NCI-H1092 treated with DMSO at 0.1 percent for 48 hours (cell line): ENCODE measurements around the gene SPTSSB.

Experiments
- DNase-seq: peaks from one replicate; lab custom pipeline; 2025; lab: John Stamatoyannopoulos, UW

SPTSSB gene

DNA sequence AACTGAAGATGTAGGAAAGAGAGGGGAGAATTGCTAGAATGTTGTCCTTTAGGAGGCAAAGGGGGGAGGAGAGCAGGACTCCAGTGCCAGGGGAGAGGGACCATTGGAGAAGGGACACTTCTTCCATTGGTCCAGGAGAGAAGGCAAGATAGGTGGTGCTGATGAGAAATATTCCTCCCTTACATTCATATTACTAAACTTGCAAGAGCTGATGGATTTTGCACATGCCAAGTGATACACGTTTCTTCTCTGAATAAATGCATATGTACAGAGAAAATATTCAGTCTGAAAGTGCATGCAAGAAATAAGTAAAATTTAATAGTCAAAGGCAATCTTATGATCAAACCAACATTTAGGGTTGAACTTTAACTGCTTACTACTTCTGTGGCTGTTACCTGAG, 21.5 kb upstream of the SPTSSB start:
- DNase-seq = no peak

DNA sequence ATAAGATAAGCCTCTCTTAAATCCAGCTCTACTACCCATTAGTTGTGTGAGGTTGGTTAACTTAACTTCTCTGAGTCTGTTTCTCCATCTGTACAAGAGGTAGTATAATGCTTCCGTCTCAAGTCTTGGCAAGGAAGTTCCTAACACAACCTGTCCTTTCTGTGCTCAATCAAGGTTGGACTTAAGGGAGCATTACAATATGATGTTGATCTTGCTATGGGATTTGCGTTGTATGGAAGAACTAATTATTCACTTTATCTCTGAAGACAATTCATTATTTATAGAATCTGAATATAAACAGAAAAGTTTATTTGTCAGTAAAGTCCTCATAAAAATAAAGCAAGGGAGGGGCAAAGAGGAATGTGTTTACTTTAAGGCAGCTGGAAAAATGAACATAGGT, 18.9 kb upstream of the SPTSSB start:
- no peak for DNase-seq

DNA sequence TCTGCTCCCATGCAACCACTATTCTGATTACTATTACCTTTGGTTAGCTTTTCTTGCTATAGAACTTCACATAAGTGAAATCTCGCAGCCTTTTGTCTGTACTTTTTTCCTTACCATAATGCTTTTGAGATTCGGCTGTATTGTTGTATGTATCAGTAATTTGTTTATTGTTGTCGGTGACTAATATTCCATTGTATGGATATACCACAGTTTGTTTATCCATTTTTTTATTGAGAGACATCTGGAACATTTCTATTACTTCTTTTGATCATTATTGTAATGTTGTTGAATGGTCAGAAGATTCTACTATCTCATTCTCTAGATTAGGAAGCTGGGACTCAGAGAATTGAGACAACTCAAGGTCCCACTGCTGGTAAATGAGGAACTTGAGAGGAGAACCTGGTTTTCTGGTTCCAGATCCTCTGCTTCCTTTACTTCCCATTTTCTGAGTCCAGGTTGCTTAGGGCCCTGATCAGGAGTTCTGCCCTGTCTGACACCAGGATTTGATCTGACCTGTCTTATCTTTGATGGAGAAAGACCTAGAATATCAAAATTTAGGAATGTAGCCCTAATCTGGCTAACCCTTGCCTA, 18.2 kb upstream of the SPTSSB start:
- no peak for DNase-seq

DNA sequence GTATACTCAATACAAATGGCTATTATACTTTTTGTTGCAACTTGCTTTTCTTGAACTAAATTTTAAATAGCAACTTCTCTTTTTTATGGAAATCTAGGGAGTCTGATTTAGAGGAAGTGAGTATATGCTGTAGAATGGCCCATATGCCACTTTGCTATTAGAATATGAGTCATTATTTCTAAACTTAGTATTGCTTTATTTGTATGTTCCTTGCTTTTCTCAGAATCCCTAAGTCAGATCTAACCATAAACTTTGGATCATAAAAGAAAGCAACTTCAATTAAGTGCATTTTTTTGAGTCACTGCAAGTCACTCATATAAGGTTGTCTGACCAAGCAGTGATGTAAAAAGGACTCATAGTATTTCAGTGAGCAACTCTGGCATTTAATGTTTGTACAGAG, 17.5 kb upstream of the SPTSSB start:
- DNase-seq = no peak

DNA sequence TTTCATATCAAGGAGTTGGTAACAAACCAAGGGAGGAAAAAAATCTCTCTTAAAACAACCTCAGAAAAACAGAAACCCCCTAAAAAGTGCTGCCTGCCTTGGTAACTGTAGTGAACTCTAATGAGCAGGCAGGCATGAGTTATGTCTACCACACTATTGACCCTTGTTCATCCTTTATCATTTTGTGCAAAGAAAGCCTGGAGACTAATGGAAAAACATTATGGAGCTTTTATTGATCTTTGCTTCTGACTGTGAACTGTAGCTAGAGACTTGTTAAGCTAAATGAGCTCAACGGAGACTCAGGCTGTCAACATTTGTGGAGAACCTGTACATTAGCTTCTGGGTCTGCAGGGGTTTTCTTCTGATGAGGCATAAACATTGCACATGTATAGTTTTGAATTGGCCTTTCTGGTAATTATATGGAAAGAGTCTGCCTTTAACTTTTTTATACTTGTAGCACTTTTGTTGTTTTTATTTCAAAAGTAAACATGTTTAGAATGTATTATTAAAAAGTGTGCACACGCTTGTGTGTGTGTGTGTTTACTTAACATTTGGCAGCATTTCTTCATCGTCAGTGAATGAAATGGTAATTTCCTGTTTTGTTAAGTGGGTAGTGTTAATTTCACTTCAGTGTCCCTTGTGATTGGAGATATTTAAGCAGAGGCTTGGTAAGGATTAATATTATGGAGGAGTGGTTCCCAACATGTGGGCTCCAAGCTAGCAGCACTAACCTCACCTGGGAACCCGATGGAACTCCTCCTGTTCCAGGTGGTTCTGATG, 15.9 kb upstream of the SPTSSB start:
- no peak for DNase-seq

DNA sequence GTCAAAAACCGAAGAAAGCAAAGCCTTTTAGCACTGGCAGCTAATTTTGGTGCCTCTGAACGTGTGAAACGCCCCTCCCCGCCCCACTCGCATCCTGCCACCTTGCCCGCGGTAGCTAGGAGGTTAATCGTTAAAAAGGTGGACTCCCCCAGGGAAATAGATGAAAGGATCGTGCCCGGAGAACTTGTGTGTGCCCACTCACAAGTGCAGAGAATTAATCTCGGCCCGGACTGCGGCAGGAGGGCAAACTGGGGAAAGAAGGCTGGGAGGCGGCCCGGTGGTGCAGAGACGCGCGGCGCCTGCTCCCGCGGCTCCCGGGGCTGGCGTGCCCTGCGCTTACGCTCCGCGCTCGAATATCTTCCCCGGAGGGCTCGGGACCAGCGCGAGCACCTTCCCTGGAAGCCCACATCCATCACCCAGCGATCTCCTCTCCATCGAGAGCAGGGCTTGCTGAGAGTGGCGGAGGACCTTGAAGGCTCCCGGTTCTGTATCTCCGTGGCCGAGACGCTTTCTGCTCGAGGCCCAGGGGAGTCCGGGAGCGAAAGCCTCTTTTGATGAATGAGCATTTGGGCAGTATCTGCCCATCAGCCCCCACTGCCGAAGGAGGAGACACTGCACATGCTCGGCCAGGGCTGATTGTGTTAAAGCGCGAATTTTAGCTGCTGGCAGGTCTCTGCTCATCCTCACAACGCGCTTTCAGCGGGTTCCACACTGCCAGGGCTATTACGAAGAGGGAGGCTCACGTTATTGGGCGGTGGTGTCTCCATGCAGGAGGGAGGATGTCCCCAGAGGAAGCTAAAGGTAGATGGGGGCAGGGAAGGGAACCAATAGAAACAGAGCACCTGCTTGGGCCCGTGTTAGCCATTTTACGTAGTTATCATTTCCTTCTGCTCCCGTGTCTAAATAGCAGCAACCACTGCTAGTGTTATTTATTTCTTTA, 1.3 kb upstream of the SPTSSB start:
- peak; percentile 70 for DNase-seq

DNA sequence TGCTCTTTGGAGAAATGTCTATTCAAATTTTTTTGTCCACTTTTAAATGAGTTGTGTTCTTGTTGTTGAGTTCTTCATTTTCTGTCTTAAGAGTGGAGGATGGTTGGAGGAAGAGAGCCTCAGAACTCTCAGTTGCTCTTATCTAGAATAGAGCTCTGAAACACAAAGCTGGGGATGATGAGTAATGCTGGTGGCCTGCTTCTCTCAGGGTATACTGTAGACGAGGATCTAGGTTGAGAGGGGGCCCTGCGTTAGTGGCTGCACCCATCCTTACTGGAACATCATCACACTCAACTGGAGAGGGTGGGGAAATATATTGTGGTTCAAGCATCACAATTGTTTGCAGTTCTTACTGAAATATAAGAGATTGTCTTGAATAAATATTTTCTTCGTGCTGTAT, 1.8 kb downstream of the SPTSSB start:
- no peak for DNase-seq

DNA sequence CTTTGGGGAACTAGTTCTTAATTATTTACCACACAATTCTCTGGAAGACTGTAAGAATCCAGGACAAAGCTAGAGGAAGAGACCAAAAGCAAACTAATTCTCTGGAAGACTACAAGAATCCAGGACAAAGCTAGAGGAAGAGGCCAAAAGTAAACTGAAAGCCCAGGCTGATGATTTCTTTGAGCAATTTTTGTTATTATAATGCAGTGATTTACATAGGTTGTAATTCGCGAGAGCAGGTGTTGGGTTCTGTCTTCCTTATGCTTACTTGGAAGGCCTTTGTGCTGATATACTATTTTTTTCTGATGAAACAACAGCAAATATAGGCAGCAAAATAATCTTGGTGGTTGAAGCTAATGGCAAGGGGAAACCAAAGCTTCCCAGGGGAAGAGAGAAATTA, 5.2 kb downstream of the SPTSSB start:
- DNase-seq = no peak

DNA sequence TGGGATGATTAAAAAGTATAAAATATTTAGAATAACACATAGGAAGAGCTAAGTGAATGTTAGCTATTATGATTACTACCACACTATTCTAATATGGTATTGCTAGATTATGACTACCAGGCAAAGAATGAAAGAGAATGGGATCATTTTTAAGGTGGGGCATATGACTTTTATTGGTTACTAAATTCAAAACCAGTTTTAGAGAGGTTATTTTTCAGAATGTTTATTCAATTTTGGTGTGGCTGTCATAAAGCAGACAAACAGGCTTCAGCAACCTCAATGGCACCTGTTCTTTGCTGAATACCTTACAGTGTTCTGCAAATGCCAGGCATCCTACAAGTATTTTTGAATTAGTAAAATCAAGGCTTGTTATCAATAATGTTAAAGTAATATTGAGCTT, 12.8 kb downstream of the SPTSSB start:
- DNase-seq = no peak

DNA sequence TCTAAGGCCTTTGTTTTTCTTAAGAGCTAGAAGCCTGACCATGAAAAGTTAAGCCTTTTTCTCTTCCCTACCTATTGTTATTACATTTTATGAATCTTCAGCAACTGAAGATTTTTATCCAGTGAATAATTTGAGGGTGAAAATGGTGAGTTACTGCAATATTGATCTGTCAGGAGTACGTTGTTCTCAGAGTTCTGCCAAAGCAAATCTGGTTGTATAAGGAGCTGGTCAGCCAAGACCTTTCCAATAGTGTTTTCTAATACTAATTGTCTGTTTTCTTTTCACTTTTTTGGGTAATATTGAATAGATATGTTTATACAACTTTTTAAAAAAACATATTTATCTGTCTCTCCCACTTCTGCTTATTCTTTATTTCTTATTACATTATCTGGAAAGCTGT, 15.0 kb downstream of the SPTSSB start:
- DNase-seq = no peak

DNA sequence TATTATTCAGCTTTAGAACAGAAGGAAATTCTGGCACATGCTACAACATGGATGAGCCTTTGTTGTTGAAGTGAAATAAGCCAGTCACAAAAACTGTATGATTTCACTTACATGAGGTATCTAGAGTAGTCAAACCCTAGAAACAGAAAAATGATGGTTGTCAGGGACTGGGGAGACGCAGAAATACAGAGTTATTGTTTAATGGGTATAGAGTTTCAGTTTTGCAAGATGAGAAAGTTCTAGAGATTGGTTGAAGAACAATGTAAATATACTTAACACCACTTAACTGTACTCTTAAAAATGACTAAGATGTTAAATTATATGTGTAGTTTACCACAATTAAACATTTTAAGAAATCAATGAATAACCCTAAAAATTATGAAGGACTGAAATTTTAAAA, 15.8 kb downstream of the SPTSSB start:
- no peak for DNase-seq

DNA sequence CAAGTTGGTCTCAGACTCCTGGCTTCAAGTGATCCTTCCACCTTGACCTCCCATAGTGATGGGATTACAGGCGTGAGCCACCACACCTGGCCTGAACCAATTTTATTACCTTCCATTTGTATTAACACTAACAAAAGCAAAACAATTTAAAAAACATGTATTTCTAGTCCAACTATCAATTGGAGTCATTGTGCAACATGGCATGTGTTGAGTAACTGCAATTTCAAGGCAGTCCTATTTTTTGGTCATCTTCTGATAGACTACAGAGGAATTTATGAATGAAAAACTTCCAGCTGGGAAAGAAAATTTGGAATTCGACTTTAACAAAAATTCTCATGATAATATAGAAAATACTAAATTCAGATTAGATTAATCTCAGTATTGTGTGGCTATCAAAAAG, 16.8 kb downstream of the SPTSSB start:
- DNase-seq = no peak

DNA sequence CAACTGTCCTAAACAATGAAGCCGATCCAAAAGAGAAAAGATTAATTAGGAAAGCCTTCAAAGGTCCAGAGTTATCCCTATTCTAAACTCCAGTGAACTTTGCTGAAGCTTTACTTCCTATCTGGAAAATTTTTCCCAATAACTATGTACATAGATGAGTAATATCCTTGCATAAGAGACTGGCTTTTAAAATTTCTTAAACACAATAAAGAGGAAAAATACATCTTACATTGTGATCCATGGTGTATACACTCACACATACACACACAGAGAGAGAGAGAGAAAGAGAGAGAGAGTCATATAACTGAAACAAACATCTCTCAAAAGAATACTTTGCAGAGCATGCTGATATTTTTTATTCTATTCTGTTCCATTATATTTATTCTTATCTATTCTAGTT, 20.0 kb downstream of the SPTSSB start:
- no peak for DNase-seq

DNA sequence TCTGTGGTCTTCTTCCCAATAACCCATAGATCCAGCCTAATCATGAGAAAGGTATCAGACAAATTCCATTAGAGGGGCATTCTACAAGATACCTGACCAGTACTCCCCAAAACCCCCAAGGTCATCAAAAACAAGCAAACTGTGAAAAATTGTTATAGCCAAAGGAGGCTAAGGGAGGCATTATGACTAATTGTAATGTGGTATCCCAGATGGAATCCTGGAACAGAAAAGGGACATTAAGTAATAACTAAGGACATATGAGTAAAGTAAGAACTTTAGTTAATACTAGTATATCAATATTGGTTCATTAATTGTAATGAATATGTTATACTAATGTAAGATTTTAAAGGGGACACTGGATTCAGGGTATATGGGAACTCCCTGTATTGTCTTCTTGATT, 20.4 kb downstream of the SPTSSB start:
- no peak for DNase-seq

DNA sequence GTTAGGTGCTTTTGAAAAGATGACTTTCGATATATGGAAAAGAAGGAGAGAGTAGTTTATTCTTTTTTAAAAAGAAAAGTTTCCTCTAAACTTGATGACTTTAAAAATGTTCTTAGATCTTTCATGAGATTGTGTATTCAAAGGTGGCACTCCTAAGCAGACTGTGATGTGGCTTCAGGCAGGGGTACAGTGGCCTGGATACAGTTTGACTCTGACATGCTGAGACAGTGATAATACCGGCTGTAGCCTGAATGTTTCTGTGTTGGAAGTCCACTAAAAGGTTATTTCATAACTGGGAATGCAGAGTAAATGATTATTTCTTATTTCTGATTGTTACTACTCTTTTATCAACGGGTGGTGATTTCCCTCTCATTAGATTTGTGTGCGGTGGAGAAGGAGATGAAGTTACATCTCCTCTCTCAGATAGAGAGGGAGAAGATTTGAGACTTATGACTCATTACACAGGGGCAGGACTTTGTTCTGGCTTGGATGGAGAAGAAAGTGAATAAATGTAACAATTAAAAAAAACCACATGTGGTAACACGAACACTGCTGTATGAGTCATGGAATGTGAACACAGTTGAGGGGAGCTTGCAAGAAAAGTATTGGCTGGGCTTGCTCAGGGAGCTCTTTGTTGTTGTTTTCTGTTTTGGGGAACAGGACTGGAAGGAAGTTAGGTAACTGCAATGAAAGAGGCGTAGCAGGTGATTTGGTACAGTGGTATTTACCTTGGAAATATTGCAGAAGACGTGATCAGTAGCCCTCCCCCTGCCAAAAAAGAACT, 21.6 kb downstream of the SPTSSB start:
- DNase-seq = no peak

DNA sequence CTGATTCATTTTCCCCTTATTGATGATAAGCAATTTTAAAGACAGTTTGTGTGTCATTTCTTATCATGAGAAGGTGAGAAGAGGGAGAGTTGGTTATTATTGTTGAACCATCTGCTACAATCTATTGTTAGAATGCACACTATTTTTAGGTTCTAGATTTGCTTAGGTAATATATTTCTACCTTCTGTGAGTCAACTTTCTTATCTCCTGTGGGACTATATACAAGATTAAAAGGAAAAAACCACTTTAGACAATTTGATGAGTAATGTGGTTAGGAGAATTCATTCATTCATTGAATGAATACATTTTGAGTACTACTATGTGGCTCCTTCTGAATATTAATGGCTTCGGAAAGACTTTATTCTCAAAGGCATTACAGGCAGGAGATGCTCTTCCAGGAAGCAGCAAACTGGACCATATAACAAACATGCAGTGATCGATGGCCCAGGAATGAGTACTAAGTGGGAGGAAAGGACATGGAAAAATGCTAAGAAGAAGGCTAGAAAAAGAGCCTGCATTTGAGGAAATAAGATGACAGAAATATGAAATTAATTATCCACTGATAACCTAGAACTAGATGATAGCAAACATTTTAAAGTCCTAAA, 22.4 kb downstream of the SPTSSB start:
- DNase-seq = no peak

DNA sequence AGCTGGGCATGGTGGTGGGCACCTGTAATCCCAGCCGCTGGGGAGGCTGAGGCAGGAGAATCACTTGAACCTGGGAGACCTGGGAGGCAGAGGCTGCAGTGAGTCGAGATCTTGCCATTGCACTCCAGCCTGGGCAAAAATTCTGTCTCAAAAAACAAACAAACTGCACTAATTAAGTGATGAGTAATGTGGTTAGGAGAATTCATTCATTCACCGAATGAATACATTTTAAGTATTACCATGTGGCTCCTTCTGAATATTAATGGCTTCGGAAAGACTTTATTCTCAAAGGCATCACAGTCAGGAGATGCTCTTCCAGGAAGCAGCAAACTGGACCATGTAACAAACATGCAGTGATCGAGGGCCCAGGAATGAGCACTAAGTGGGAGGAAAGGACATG, 23.6 kb downstream of the SPTSSB start:
- DNase-seq = no peak

DNA sequence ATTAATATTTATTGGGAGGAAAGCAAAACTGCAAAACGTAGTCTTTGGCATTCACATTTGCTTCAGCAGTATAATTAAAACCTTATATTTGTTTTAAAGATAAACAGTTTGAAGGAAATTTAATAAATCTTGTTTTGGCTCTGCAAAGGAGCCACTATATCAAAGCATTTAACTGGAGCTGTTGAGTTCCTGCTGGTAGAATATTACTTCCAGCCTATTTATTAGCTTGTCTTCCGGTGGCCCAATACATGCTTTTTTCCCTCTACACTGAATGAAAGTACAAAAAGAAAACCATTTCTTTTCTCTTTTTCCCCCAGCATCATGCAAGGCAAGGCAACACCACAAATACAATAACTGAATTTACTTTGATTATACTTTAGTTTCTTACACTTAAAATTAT, 26.3 kb downstream of the SPTSSB start:
- no peak for DNase-seq

DNA sequence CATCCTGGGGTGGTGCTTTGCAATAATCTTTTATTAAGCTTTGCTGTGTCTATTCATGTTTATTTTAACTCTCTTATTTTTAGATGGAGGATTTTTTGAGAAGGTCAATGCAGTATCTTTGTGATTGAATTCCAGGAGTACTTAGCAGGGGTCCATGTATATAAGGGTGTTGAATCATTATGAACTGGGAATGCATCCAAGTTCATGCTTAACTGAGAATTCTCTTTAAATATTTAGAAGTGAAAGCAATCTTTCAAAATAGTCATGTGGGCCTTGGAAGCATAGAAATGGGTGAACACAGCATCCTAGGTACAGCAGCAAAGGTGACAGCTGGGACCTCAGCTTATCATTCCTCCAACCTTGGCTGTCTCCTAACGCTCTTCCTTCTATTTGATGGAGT, 27.3 kb downstream of the SPTSSB start:
- no peak for DNase-seq

DNA sequence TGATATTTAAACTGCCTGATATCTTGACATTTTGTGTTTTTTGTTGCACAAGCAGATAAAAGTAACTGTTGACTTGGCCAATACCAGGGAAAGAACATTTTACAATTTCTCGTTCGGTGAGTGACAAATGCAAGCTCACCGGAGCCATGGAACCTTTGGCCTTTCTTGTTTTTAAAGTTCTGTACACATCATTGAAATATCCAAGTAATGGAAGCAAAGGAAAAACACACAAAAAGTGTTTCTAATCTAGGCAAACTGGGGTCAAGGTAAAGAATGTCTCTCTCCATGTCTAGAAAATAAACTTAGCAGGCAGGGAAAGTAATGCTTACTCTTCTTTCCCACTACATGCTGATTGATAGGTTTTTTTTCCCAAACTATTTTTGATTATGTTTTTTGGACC, 27.8 kb downstream of the SPTSSB start:
- no peak for DNase-seq

DNA sequence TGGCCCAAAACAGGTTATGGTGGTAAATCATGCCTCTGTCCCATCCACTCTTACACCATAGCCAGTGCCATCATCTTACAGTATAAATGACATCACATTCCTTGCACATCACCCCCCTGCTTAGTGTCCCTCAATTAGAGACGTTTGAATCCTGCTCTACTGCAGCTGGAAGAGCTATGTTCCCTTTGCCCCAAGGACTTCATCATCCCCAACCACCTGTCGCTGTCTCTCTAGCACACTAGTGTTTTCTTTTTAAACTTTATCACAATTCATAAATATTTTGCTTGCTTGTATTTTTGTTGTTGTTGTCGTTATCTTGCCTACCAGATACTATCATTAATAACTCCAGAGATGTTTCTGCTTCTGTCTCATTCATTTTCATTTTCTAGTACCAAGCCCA, 28.7 kb downstream of the SPTSSB start:
- no peak for DNase-seq
